ENCODE measurements around the gene CHN2. TPM values are rescaled to one million over a fixed set of nuclear protein-coding genes. Genes with fewer than 3 reads are reported as not detected.

Gene CHN2
- total and polyA plus RNA-seq, 2 donors (not counting 1 experiment from before 2014, with no cell fraction given): 0.86 to 1.4 TPM

- CTCF ChIA-PET: no interaction called here
- TF ChIP-seq CTCF (IDR thresholded peaks at IDR 0.05): no peak
- TF ChIP-seq EZH2 (IDR thresholded peaks at IDR 0.05; ENCODE audit: borderline replicate concordance, insufficient read depth, low read depth, low read length, poor library complexity, severe bottlenecking): no peak
- H3K9ac ChIP-seq (ENCODE audit: low read length): no peak overlapping the region
- H3K9me3 ChIP-seq (ENCODE audit: control extremely low read depth in 1 of 3, control insufficient read depth in 2 of 3, insufficient read depth in 1 of 3, low read length in 2 of 3): no peaks in the 10 kb centered on the region
- no peak overlapping the region for H3K4me2 ChIP-seq (replicated peaks; ENCODE audit: low read depth, low read length, poor library complexity, severe bottlenecking)
- H3K27me3 ChIP-seq (replicated peaks in 1 of 4; ENCODE audit: control extremely low read depth in 1 of 4, control insufficient read depth in 3 of 4, insufficient read depth in 4 of 4, low read length in 3 of 4): no peaks in the 10 kb centered on the region
- WGBS (ENCODE audit: insufficient coverage): 68% methylated on average over 2 of the region's 5 CpGs
- intact Hi-C loops (cut with micrococcal nuclease): no loop called here
- H4K20me1 ChIP-seq (ENCODE audit: control insufficient read depth, insufficient read depth, low read length, poor library complexity, severe bottlenecking): no peaks in the 10 kb centered on the region
- no peak for DNase-seq
- Mint-ChIP-seq H3K27ac (no peak overlapping the region), H3K4me3 (no peak overlapping the region), H3K27me3 (peaks cover 5% of the 10 kb centered on the region), H3K4me1 (no peaks in the 10 kb centered on the region), H3K9me3 (ENCODE audit: insufficient read depth) (no peaks in the 10 kb centered on the region)
- H3K79me2 ChIP-seq (ENCODE audit: control insufficient read depth, insufficient read depth, low read length): no peaks in the 10 kb centered on the region
- no peaks in the 10 kb centered on the region for H3K4me1 ChIP-seq (ENCODE audit: control insufficient read depth in 2 of 2, insufficient read depth in 2 of 2, low read length in 2 of 2)
- no peak overlapping the region for H3K27ac ChIP-seq (ENCODE audit: low read length in 2 of 2)
- no peak overlapping the region for H3K4me3 ChIP-seq (ENCODE audit: control extremely low read depth in 1 of 5, extremely low read depth in 1 of 5, insufficient read depth in 1 of 5, low read depth in 2 of 5, low read length in 4 of 5)
- H2AFZ ChIP-seq (ENCODE audit: insufficient read depth, low read depth, low read length, poor library complexity, severe bottlenecking): no peak overlapping the region
- no peaks in the 10 kb centered on the region for H3K36me3 ChIP-seq (replicated peaks in 1 of 2; ENCODE audit: control extremely low read depth in 1 of 2, control insufficient read depth in 1 of 2, extremely low read depth in 1 of 2, insufficient read depth in 2 of 2, low read length in 1 of 2)
- POLR2A ChIA-PET: no interaction called here
- ATAC-seq (ENCODE audit: low read depth): no peak
Measured at GRCh38 chr7:29480934-29481651, 286.5 kb downstream of the CHN2 start.

DNA sequence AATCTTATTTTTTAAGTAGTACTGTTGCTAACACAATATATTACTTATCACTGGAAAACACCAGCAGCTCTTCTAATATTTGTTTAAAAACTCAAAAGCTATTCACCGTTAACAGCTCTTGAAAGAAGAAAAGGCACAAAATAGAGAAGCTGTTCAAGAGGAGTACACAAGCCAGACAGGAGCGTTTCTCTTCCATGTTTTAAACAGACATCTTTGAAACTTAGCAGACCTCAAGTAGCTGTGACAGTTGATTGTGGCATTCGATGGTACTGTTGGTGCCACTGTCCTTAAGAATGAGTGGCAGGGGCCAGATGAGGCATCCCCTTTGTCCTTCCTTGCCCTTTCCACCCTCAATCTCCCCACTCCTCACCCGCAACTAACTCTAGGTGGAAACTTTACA, 287.5 kb downstream of the CHN2 start:
- ATAC-seq (ENCODE audit: low read depth) (no peak), DNase-seq (no peak)
- TF ChIP-seq EZH2 (IDR thresholded peaks at IDR 0.05; ENCODE audit: borderline replicate concordance, insufficient read depth, low read depth, low read length, poor library complexity, severe bottlenecking) (no peak), CTCF (IDR thresholded peaks at IDR 0.05) (no peak)
- CTCF ChIA-PET: no interaction called here
- H3K27me3 ChIP-seq (replicated peaks in 1 of 4; ENCODE audit: control extremely low read depth in 1 of 4, control insufficient read depth in 3 of 4, insufficient read depth in 4 of 4, low read length in 3 of 4): no peaks in the 10 kb centered on the region
- no peak overlapping the region for H2AFZ ChIP-seq (ENCODE audit: insufficient read depth, low read depth, low read length, poor library complexity, severe bottlenecking)
- H3K4me3 Mint-ChIP-seq: no peak overlapping the region
- no peak overlapping the region for H3K27ac ChIP-seq (ENCODE audit: low read length in 2 of 2)
- H3K4me2 ChIP-seq (replicated peaks; ENCODE audit: low read depth, low read length, poor library complexity, severe bottlenecking): no peak overlapping the region
- H3K4me3 ChIP-seq (ENCODE audit: control extremely low read depth in 1 of 5, extremely low read depth in 1 of 5, insufficient read depth in 1 of 5, low read depth in 2 of 5, low read length in 4 of 5): no peak overlapping the region
- intact Hi-C loops (cut with micrococcal nuclease): no loop called here
- peaks cover 5% of the 10 kb centered on the region for H3K27me3 Mint-ChIP-seq
- no peak overlapping the region for H3K9ac ChIP-seq (ENCODE audit: low read length)
- 100% methylated on average over 1 of the region's 4 CpGs for WGBS (ENCODE audit: insufficient coverage)
- H3K4me1 ChIP-seq (ENCODE audit: control insufficient read depth in 2 of 2, insufficient read depth in 2 of 2, low read length in 2 of 2): no peaks in the 10 kb centered on the region
- no peaks in the 10 kb centered on the region for H3K36me3 ChIP-seq (replicated peaks in 1 of 2; ENCODE audit: control extremely low read depth in 1 of 2, control insufficient read depth in 1 of 2, extremely low read depth in 1 of 2, insufficient read depth in 2 of 2, low read length in 1 of 2)
- H3K9me3 Mint-ChIP-seq (ENCODE audit: insufficient read depth): no peaks in the 10 kb centered on the region
- H3K9me3 ChIP-seq (ENCODE audit: control extremely low read depth in 1 of 3, control insufficient read depth in 2 of 3, insufficient read depth in 1 of 3, low read length in 2 of 3): no peaks in the 10 kb centered on the region
- H3K79me2 ChIP-seq (ENCODE audit: control insufficient read depth, insufficient read depth, low read length): no peaks in the 10 kb centered on the region
- no peaks in the 10 kb centered on the region for H3K4me1 Mint-ChIP-seq
- POLR2A ChIA-PET: no interaction called here
- H3K27ac Mint-ChIP-seq: no peak overlapping the region
- H4K20me1 ChIP-seq (ENCODE audit: control insufficient read depth, insufficient read depth, low read length, poor library complexity, severe bottlenecking): no peaks in the 10 kb centered on the region

Measured in B cell (primary cell).